ENCODE data around the gene PRR23E. TPM values are rescaled to one million over a fixed set of nuclear protein-coding genes. Genes with fewer than 3 reads are reported as not detected.

PRR23E gene
- not detected in 2 replicates for polyA plus RNA-seq

GRCh38 chr3:127192576-127193232 is at the start of gene PRR23E:
Gene PRR23E, plus strand, starts transcription at chr3:127193131. Its CDS starts 3,555 bp downstream, at chr3:127196686.

Other genes with a start within 250 kb of the PRR23E start
- 0.31 and 0.58 TPM in 2 replicates for gene PLXNA1, start 210.0 kb upstream of the PRR23E start, polyA plus RNA-seq
- 0.23 TPM in 1 of 2 replicates, not detected in the other for gene PRR20G, start 94.9 kb downstream of the PRR23E start, polyA plus RNA-seq

All from Purkinje cell (primary cell).